OCI-LY3 (cell line): ENCODE measurements around the gene CCDC178.
"Not testable (repeated sequence)": the region's sequence is repeated elsewhere in the genome, so short reads cannot be mapped to it uniquely, and the experiment has no call there.

Source experiments
- H2AFZ ChIP-seq: fragments of 200-600, 300-600 bp; shearing (Covaris generic); 2 replicates; pipeline ENCODE4 v1.6.0; 2014; ENCODE audit warnings: antibody characterized with exemption, low read depth, low read length
- H3K27ac ChIP-seq: fragments of 200-600, 300-600 bp; sonication (generic); 2 replicates; pipeline ENCODE4 v1.5.1; 2014; ENCODE audit warnings: mild to moderate bottlenecking, low read length, moderate library complexity, mixed read lengths
- H3K27me3 ChIP-seq: fragments of 200-600, 300-600 bp; sonication (generic); 2 replicates; pipeline ENCODE4 v1.6.1; 2014; ENCODE audit warnings: low read depth, low read length, mixed read lengths
- H3K36me3 ChIP-seq: fragments of 200-600, 300-600 bp; sonication (generic); replicated peaks from 2 replicates; pipeline ENCODE3; 2014; ENCODE audit warnings: low read depth, low read length, mixed read lengths
- H3K4me1 ChIP-seq: fragments of 300-600, 200-600 bp; sonication (generic); 2 replicates; pipeline ENCODE4 v1.6.1; 2014; ENCODE audit warnings: low read length, mixed read lengths
- H3K4me2 ChIP-seq: fragments of 200-600, 300-600 bp; sonication (generic); 2 replicates; pipeline ENCODE4 v1.6.1; 2014; ENCODE audit warnings: low read length, mixed read lengths
- H3K4me3 ChIP-seq: fragments of 300-600, 200-600 bp; sonication (generic); 2 replicates; pipeline ENCODE4 v1.5.1; 2014; ENCODE audit warnings: antibody characterized with exemption, mild to moderate bottlenecking, low read length, moderate library complexity
- H3K79me2 ChIP-seq: fragments of 300-600, 200-600 bp; shearing (Covaris generic); 2 replicates; pipeline ENCODE4 v1.6.1; 2014; ENCODE audit warnings: mild to moderate bottlenecking, low read length, mixed read lengths
- H3K9ac ChIP-seq: fragments of 300-600, 200-600 bp; shearing (Covaris generic); 2 replicates; pipeline ENCODE4 v1.6.0; 2014; ENCODE audit warnings: mild to moderate bottlenecking, low read length, moderate library complexity
- H3K9me3 ChIP-seq: fragments of 200-600, 300-600 bp; shearing (Covaris generic); 2 replicates; pipeline ENCODE4 v1.6.1; 2014; ENCODE audit warnings: low read length, mixed read lengths; ENCODE audit not compliant: insufficient read depth
- H4K20me1 ChIP-seq: fragments of 200-600, 300-600 bp; sonication (generic); 2 replicates; pipeline ENCODE4 v1.6.1; 2016; ENCODE audit warnings: low read length, mixed read lengths; ENCODE audit not compliant: insufficient read depth
- CTCF ChIP-seq: fragments of 200-600, 300-600 bp; sonication (generic); IDR thresholded peaks from 2 replicates; pipeline ENCODE4 v1.5.1; 2014; ENCODE audit warnings: antibody characterized with exemption, low read length, low read depth
- EZH2phosphoT487 ChIP-seq: fragments of 200-600 bp; shearing (Covaris generic); IDR thresholded peaks from 2 replicates; pipeline ENCODE4 v1.6.1; 2018; ENCODE audit warnings: antibody characterized with exemption, mixed run types, low read depth

CCDC178 gene

GRCh38 chr18:32956591-32957315, 483.8 kb downstream of the CCDC178 start:
- Histone ChIP-seq H3K4me3 (no peak overlapping the region), H3K4me2 (no peak overlapping the region), H3K9me3 (no peaks in the 10 kb centered on the region), H3K79me2 (no peaks in the 10 kb centered on the region), H2AFZ (no peak overlapping the region), H3K27ac (no peak overlapping the region), H4K20me1 (no peaks in the 10 kb centered on the region), H3K27me3 (no peaks in the 10 kb centered on the region), H3K4me1 (peaks cover 10% of the 10 kb centered on the region), H3K36me3 (no peaks in the 10 kb centered on the region), H3K9ac (no peak overlapping the region)
- TF ChIP-seq CTCF (peak; percentile 24), EZH2phosphoT487 (no peak)

GRCh38 chr18:32952318-32952717, 488.2 kb downstream of the CCDC178 start:
- H3K27me3 ChIP-seq, H3K4me1 ChIP-seq, H3K9me3 ChIP-seq, H2AFZ ChIP-seq, H3K4me2 ChIP-seq, H3K27ac ChIP-seq, H3K4me3 ChIP-seq, H4K20me1 ChIP-seq, H3K36me3 ChIP-seq, H3K9ac ChIP-seq, H3K79me2 ChIP-seq: not testable (repeated sequence)

GRCh38 chr18:32937597-32937996, 502.9 kb downstream of the CCDC178 start:
- H3K27ac ChIP-seq: no peak overlapping the region
- TF ChIP-seq EZH2phosphoT487 (no peak), CTCF (no peak)
- H3K9ac ChIP-seq: no peak overlapping the region
- no peaks in the 10 kb centered on the region for H3K9me3 ChIP-seq
- H3K27me3 ChIP-seq: no peaks in the 10 kb centered on the region
- H3K4me2 ChIP-seq: no peak overlapping the region
- no peaks in the 10 kb centered on the region for H3K79me2 ChIP-seq
- no peak overlapping the region for H2AFZ ChIP-seq
- no peaks in the 10 kb centered on the region for H3K36me3 ChIP-seq
- no peak overlapping the region for H3K4me3 ChIP-seq
- no peaks in the 10 kb centered on the region for H3K4me1 ChIP-seq
- H4K20me1 ChIP-seq: no peaks in the 10 kb centered on the region

GRCh38 chr18:32937066-32937465, 503.5 kb downstream of the CCDC178 start:
- Histone ChIP-seq H2AFZ (no peak overlapping the region), H3K36me3 (no peaks in the 10 kb centered on the region), H3K4me3 (no peak overlapping the region), H3K27ac (no peak overlapping the region), H3K9me3 (no peaks in the 10 kb centered on the region), H3K4me2 (no peak overlapping the region), H4K20me1 (no peaks in the 10 kb centered on the region), H3K4me1 (no peaks in the 10 kb centered on the region), H3K79me2 (no peaks in the 10 kb centered on the region), H3K9ac (no peak overlapping the region), H3K27me3 (no peaks in the 10 kb centered on the region)
- TF ChIP-seq CTCF (no peak), EZH2phosphoT487 (no peak)
